NOMO-1 treated with DMSO at 0.1 percent for 48 hours (cell line): ENCODE results near the gene TSHZ2.
A peak's percentile ranks its signal among the peaks of the same experiment; 100 is the strongest.

ENCODE experiments used
- DNase-seq: peaks from one replicate; lab custom pipeline; 2025; ENCODE audit not compliant: unreplicated experiment; lab: John Stamatoyannopoulos, UW

TSHZ2 gene

DNA sequence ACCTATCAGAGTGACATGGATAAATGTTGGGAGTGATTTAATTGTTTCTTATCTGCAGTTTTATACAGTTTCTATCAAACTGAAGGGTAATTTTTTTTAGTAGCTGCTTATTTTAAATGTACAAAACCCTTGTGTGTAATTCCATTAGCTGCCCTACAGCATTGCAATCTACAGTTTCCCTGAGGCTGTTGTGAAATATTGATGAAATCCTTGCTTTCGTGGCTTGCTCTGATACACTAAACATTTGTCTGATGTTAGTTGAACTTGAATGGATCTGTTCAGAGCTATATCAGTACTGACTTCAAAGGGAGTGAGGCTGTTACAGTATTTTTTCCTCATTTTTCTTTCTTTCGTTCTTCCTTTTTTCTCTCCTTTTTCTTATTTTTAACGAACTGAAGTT lies 255.4 kb downstream of the TSHZ2 start:
- DNase-seq: peak; percentile 52

DNA sequence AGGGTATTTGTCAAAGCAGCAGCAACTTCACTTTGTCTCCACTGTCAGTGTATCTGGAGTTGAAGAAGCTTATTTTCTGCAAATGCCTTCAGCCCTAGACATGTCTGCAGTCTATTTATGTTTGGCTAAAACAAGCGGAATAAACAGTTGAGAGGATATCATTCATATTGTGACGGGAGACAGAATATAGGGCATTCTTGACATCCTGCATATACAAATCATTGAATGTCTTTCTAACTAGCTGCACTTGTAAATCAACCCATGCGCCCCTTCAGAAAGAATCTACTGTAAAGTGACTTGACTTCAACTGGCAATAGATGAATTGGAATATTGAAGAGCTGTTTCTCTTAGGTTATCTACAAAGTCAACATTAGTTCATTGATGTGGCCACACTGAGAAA lies 258.9 kb downstream of the TSHZ2 start:
- no peak for DNase-seq

DNA sequence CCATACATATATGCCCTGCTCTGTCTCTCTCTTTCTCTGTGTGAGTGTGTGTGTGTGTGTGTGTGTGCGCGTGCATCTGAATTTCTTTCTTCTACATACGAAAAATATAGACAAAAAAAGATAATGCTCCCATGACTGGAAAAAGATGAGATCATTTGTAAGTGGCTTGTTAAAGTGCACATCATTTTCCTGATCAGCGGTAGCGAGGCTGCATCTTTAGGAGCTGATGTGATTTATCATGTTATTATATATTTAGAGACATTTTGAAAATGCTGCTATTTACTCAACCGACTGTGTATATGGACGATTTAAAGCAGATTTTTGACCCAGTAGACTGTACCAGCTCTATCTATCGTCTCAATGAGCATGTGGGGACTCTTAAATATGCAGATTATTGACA lies 265.3 kb downstream of the TSHZ2 start:
- no peak for DNase-seq

DNA sequence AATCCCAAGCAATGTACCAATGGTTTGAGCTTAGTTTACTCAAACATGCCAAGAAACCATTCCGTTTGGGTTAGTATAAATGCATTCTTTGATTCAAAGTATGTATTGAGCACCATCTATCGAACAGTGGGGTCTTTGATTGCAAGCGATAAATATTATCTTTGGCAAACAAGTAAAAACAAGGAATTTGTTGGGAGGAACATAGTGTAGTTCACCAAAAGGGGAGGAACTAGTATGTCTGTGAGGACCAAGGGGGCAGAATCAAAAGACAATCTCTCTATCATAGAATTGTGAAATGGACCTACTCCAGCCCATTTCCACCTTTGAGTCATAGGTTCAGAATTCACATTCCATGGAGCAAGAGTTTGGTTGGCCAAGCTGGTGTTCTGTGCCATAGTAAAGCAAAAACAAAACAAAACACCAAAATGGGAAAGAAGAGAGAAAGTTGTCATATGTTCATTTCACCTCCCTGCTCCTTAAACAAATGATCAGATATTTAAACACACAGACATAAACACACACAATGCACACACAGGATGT lies 266.0 kb downstream of the TSHZ2 start:
- DNase-seq: no peak

DNA sequence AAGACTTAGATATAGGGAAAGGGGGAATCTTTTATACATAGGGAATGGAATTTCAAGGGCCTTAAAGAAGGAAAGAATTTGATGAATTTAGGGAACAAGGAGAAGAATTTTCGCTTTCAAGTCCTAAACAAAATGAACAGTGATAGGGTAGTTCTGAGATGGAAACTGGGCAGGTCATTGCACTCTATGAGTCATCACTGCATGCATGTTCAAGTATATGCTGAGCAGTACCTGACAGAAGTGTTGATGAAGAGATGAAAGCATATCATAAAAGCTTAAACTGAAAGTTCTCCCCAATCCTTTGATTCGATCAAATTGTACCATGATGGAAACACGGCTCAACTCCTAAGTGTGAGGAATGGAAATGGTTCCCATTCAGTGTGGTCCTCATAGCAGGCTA lies 271.0 kb downstream of the TSHZ2 start:
- DNase-seq: no peak

GRCh38 chr20:53244711-53245110 lies 272.6 kb downstream of the TSHZ2 start:
- no peak for DNase-seq

DNA sequence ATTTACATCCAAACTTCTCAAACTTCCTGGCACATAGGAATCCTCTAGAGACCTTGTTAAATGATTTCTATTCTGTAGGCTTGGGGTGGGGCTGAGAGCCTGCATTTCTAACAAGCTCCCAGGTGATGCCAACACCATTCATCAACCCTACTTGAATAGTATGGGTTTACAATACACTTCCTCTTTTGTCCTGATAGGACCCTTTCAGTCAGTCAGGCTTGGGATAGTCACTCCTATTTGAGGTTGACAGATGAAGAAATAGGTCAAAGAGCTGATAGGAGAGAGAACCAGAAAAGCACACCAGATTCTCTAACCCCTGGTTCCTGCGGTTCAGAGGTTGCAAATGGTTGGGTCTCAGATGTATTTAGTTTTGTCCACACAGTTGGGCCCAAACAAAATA lies 273.4 kb downstream of the TSHZ2 start:
- peak; percentile 79 for DNase-seq

GRCh38 chr20:53247468-53248103 lies 275.4 kb downstream of the TSHZ2 start:
- no peak for DNase-seq

DNA sequence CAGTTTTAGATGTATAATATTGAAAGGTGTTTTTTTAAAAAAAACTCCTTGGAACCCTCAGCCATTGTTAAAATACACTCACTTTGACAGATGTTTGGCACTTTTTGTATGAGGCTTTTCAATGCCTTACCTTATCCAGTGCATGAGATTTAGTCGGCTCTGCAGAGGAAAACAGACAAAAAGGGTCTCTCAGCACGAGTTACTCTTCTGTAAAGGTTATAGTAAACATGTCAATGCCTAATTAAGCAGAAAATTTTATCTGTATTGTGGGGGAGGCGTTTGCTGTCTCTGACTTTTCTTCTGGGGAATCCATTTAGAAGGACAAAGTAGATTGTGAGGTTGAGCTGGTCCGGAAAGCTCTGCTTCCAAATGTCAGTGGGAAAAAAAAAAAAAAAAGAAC lies 278.3 kb downstream of the TSHZ2 start:
- DNase-seq: no peak

- no peak for DNase-seq
Observed at GRCh38 chr20:53252002-53252401, 279.8 kb downstream of the TSHZ2 start.

DNA sequence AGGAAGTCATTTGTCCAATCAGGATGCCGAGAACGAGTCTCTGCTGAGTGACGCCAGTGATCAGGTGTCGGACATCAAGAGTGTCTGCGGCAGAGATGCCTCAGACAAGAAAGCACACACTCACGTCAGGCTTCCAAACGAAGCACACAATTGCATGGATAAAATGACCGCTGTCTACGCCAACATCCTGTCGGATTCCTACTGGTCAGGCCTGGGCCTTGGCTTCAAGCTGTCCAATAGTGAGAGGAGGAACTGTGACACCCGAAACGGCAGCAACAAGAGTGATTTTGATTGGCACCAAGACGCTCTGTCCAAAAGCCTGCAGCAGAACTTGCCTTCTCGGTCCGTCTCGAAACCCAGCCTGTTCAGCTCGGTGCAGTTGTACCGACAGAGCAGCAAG lies 281.5 kb downstream of the TSHZ2 start:
- DNase-seq: no peak

GRCh38 chr20:53255102-53255710 lies 283.0 kb downstream of the TSHZ2 start:
- DNase-seq: no peak

- no peak for DNase-seq
Observed at GRCh38 chr20:53258741-53259140, 286.6 kb downstream of the TSHZ2 start.

DNA sequence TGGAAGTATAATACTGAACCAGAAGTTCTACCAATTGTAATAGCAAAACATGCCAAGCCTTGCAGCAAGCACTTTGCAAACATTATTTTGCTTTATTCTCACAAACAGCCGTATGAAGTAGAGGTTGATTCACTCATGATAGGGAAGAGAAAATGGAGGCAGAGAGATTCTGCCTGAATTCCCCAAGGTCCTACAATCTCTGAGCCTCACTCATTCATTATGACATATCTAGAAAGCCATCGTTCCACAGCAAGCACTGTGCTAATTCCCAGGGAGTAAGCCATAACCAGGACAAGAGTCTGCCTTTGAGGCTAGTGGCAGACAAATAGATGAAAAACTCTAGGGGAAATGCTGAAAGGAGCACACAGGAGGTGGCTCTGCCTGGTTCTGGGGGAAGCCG lies 288.0 kb downstream of the TSHZ2 start:
- DNase-seq: no peak

- DNase-seq: no peak
Observed at GRCh38 chr20:53260591-53260990, 288.4 kb downstream of the TSHZ2 start.

DNA sequence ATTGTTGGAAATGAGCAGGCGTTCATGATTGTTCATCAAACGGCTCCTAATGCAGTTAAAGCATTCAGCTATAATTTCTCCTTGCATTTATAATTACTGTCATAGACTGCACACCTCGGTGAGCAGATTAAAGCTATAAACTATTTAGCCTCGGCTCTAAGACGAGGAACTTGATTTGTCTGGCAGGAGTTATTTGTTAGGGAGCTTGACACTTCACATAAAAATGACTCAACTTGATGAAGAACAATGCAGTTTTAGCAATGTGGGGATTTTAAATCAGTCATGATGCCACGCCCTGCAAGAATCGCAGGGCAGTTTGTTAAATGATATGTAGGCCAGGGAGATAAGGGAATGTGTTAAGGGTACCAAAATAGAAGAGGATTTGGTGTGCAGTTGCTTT lies 290.2 kb downstream of the TSHZ2 start:
- DNase-seq: no peak

DNA sequence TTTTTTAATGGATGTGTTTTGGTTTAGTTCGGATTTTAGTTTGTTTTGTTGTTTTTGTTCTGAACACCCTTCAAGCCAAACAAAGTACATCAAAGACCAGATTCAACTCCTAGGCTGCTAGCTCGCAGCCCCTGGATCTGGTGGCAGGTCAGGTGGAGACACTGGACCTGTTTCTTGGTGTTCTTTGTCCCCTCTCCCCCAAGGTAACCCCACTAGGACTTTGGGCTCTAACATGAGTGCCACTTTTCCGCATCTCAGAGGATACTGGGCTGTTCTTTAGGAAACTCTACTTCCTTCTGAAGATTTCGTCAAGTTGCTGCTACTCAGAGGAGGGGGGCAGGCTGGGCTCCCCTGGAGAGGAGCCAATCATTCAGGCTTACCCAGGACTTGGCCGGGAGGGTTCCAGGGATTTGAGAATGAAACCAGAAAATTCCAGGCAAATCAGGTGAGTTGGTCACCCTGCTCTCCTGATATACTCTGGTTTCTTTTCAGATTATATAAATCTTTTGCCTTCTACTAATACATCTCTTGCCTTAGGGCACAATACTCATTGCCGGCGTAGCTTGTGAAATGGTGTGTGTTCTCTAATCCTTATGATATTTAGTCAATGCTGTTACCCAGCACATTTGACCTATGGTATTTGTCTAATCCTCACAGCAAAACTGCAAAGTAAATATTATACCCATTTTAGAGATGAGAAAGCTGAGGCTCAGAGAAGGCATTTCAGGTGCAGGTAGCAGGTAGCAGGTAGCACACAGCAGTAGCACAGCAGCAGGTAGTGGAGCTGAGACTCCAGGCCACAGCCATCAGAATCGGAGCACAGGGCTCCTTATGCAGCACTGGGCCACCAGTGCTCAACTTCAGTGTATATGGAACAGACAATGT lies 291.6 kb downstream of the TSHZ2 start:
- no peak for DNase-seq

- no peak for DNase-seq
Observed at GRCh38 chr20:53264604-53265003, 292.4 kb downstream of the TSHZ2 start.

DNA sequence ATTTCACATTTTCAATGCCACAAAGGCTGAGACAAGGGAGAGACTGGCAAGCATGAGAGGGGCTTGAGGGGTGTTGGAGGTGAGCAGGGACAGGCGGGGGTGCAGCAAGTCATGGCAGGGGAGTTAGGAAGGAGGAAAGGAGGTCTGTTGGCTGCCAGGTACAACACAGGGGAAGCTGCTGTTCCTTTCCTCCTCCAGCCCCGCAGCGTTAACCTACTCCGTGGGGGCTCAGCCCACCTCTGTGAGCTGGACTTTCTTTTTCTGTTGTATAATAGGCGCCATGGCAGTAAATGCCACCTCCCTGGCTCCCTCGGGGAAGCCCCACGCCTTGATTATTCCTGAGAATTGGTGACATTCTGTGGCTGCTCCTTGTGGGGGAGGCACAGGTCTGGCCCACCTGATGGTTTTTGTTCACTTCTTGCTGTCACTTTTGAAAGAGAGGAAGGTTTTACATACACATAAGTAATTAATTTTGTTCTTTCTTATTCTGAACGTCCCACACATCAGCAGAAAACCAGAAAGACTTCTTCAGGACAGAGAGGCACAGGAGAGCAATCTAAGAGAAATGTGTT lies 293.2 kb downstream of the TSHZ2 start:
- DNase-seq: no peak

DNA sequence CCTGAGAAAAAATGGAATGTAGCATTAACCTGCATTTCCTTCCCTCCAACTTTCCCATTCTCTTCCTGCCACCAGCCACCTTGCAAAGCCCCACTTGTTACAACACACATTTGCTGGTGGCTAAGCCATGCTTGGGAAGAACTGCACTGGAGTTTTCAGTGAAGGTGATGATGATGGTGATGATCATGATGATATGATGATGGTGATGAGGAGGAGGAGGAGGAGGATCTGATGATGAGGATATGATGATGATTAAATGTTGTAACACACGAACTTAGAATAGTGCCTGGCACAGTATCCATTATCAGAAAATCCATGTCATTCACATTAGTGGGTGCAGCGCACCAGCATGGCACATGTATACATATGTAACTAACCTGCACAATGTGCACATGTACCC lies 297.2 kb downstream of the TSHZ2 start:
- DNase-seq: no peak

DNA sequence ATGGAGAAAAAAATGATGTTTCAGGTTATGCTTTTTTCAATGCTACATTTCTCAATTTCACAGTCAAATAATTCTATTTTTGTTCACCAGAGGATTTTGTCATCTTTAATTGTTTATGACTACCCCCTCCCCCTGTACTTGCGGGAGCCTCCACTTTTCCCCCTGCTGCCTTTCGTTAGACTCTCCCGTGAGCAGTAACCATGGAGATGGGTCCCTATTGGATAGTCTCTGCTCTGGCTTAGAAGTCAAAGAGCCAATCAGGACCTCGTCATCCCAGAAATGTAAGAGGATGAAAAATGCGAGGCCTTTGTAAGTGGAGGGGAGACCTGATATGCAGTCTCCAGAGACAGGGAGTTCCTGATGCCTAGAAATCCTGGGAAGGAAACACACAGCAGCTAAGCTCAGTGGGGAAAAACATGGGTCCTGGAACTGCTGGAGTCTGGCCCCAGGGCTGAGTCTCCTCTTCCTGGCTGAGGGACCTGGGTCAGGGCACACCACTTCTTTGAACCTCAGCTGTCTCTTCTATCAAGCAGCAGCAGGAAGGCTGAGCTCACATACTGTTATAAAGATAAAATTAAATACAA lies 298.7 kb downstream of the TSHZ2 start:
- DNase-seq: no peak
